ENCODE measurements around the gene MSX1. TPM values are rescaled to one million over a fixed set of nuclear protein-coding genes. Genes with fewer than 3 reads are reported as not detected.

MSX1 gene
- total and polyA plus RNA-seq, 2 of the 8 experiments (the other 6 are each of a cell fraction or from before 2014, with no cell fraction given), result 0.47 TPM; not detected in 1

DNA sequence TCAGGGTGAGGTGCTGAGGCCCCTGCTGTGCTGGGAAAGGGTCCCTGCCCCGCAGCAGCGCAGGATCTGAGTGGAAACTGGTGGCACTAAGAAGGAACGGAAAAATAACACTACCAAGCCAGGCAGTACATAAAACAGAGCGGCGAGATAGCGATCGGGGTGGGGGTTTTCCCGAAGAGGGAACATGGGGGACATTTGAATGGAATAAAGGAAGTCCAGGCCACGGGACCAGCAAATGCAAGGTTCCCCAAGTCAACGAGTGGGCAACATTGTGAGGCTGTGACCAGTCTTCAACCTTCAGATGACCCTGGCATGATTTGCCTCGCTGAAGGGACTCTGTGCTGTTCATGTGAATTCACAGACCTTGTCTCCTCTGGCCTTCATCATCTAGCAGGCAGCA, 13.7 kb downstream of the MSX1 start:
- no peak overlapping the region for H2BK15ac ChIP-seq (ENCODE audit: low read length)
- no peak overlapping the region for H2BK120ac ChIP-seq (replicated peaks; ENCODE audit: low read depth, low read length)
- no peak overlapping the region for H4K5ac ChIP-seq (ENCODE audit: insufficient read length, low read depth, low read length)
- H2BK20ac ChIP-seq (ENCODE audit: low read length), result no peak overlapping the region
- DNase-seq (ENCODE audit: low read depth in 1 of 2, low spot score in 2 of 2) (no peak), FAIRE-seq (no peak)
- no peak overlapping the region for H3K4me3 ChIP-seq (ENCODE audit: extremely low read depth in 1 of 4, insufficient read depth in 2 of 4, low read depth in 3 of 4, low read length in 4 of 4)
- no peak overlapping the region for H4K91ac ChIP-seq (replicated peaks; ENCODE audit: insufficient read length, low read length)
- CTCF ChIA-PET (ENCODE audit: partially characterized antibody), result interaction anchor here (0.7 to 2.3 kb wide), 3 partner anchors 11 to 307 kb away, joined by 3 to 5 read pairs (median 5); no protein-coding TSS in a partner anchor
- no peak overlapping the region for H2AFZ ChIP-seq (ENCODE audit: low read length)
- POLR2A ChIA-PET (ENCODE audit: partially characterized antibody), result no interaction called here
- H3K4me1 ChIP-seq (replicated peaks in 1 of 4; ENCODE audit: control insufficient read depth in 3 of 4, insufficient read depth in 4 of 4, low read length in 3 of 4), result peaks cover 0 to 25% (median 16%) of the 10 kb centered on the region in 4 experiments; a peak in 6 of 7 replicates
- peaks cover 70 to 91% (median 85%) of the 10 kb centered on the region in 4 experiments for H3K27me3 ChIP-seq (replicated peaks in 1 of 4; ENCODE audit: control insufficient read depth in 3 of 4, extremely low read depth in 1 of 4, insufficient read depth in 3 of 4, low read length in 3 of 4)
- no peaks in the 10 kb centered on the region for H3K79me1 ChIP-seq (ENCODE audit: low read depth, low read length)
- H2BK5ac ChIP-seq (ENCODE audit: low read depth, low read length), result no peak overlapping the region
- 67% methylated on average over 11 of the region's 11 CpGs; no CpG with 5 or more reads in 1 of the 2 experiments for WGBS, 2 experiments (ENCODE audit: extremely low coverage in 1 of 2, insufficient coverage in 1 of 2, insufficient read length in 1 of 2, insufficient replicate concordance in 2 of 2, low coverage in 1 of 2, low lambda C conversion rate in 2 of 2, missing lambda C conversion rate in 1 of 2)
- H3K18ac ChIP-seq (ENCODE audit: extremely low read depth, low read length), result no peak overlapping the region; the same call in 1 of the 2 replicates
- H4K20me1 ChIP-seq (replicated peaks in 1 of 2; ENCODE audit: control insufficient read depth in 1 of 2, insufficient read depth in 2 of 2, low read length in 2 of 2), result peaks cover 9 to 40% of the 10 kb centered on the region in 2 experiments
- no peak overlapping the region for H3K27ac ChIP-seq (ENCODE audit: low read depth, low read length)
- no peaks in the 10 kb centered on the region for H3K36me3 ChIP-seq (ENCODE audit: control insufficient read depth in 2 of 4, insufficient read depth in 4 of 4, low read length in 3 of 4)
- no peak overlapping the region for H2BK12ac ChIP-seq (ENCODE audit: low read depth, low read length)
- H3K56ac ChIP-seq (replicated peaks; ENCODE audit: insufficient read length, low read depth, low read length), result no peak overlapping the region
- no peaks in the 10 kb centered on the region; the same call in 1 of the 2 replicates for H3K23me2 ChIP-seq (ENCODE audit: low read depth, low read length)
- no peak overlapping the region for H3K9ac ChIP-seq (replicated peaks in 1 of 4; ENCODE audit: extremely low read depth in 1 of 4, low read depth in 3 of 4, low read length in 3 of 4)
- no peak overlapping the region for H4K8ac ChIP-seq (ENCODE audit: extremely low read depth, insufficient read depth, low read length)
- H3K23ac ChIP-seq (ENCODE audit: insufficient read length), result no peak overlapping the region
- H3K4ac ChIP-seq (replicated peaks; ENCODE audit: insufficient read length, low read depth, low read length), result no peak overlapping the region
- H3K14ac ChIP-seq (ENCODE audit: insufficient read length), result no peak overlapping the region
- H3K9me3 ChIP-seq (ENCODE audit: insufficient read depth in 2 of 2, low read depth in 1 of 2, low read length in 1 of 2), result no peaks in the 10 kb centered on the region
- peak overlapping the region in 1 of 2 experiments; percentile 62; a peak in 1 of 4 replicates for H3K4me2 ChIP-seq (ENCODE audit: insufficient read depth in 1 of 2, low read depth in 2 of 2, low read length in 2 of 2)
- H3K79me2 ChIP-seq (ENCODE audit: control insufficient read depth in 1 of 2, insufficient read depth in 2 of 2, low read length in 2 of 2), result no peaks in the 10 kb centered on the region
- no peak overlapping the region; the same call in 1 of the 2 replicates for H2AK5ac ChIP-seq (ENCODE audit: low read depth, low read length)
